GM19452 (cell line): ENCODE results near the gene NEDD4L.
"Not testable (repeated sequence)": the region's sequence is repeated elsewhere in the genome, so short reads cannot be mapped to it uniquely, and the experiment has no call there.

Experiments
- ATAC-seq: cut with Tn5 transposase; IDR thresholded peaks from one replicate; pipeline ENCODE4 v1.9.1; 2021; ENCODE audit not compliant: unreplicated experiment

Gene NEDD4L

DNA sequence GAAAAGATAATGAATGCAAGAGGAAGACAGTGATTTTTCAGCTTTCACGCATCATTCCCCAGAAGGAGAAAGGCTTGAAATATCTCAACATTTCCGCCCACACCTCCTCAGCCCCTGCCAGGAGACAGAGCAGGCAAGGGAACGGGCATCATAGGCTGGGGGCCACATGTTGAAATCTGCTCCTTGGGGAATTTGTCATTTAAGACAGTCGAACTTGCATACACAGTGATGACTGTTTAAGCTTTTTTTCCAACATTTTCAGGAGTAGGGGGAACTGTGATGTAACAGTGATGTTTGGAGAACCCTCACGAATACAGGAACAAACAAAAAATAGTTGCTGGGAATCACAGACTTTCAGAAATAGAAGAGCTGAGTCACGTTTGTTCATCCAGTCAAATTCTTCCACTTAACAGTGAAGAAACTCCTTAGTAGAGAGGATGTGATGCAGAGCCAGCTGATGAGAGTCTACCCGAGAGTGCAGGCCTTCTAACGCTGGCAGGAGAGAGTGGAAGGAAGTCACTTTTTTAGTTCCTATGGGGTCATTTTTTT is 318.1 kb downstream of the NEDD4L start:
- no peak for ATAC-seq

DNA sequence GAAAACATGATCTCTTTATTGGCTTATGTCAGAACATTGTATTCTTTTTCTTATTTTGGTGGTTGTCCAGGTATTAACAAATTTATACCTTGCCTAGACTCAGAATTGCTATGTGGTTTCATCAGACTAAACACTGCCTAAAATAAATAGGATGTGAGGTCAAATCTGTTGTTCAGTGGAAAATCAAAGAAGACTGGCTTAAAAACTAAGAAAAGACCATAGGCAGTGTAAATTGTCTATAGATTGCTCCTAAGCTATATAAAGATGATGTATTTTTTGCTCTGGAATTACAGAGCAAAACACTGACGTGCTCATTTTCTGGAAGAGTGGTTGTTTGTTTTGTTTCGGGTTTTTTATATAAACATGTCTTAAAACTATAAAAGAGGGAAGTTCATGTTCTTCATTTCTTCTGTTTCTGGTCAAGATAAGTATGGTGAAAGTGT is 318.8 kb downstream of the NEDD4L start:
- no peak for ATAC-seq

DNA sequence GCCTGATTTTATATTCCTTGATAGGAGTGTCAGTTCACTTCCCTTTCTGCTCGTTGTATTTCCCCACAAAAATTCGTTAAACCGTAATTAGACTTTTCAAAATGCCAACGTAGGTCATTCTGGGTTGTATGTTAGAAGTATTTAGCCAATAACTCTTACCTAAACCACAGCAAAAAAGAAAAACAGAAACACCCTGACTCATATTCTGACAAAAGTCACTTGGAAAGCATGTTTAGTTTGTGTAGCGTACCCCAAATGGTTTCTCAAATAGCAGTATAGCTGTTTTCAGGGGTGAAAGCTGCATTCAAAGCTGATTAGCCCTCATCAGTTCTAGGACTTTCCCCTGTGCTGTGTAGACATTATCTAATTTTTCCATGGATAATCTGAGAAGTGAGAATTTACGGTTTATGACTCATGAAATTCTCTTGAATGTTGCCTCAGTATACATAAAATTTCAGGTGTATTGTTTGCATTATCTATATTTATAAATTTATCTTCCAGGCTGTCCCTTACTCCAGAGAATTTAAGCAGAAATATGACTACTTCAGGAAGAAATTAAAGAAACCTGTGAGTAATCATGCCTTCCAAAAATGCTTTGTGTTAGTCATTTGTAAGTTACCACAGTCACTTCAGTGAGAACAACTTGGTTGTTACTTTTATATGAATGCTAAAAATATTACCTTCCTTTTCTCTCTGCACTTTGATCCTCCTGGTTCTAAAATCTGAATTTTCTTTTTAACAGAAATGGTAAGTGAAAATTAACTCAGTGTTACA is 319.9 kb downstream of the NEDD4L start:
- no peak for ATAC-seq

DNA sequence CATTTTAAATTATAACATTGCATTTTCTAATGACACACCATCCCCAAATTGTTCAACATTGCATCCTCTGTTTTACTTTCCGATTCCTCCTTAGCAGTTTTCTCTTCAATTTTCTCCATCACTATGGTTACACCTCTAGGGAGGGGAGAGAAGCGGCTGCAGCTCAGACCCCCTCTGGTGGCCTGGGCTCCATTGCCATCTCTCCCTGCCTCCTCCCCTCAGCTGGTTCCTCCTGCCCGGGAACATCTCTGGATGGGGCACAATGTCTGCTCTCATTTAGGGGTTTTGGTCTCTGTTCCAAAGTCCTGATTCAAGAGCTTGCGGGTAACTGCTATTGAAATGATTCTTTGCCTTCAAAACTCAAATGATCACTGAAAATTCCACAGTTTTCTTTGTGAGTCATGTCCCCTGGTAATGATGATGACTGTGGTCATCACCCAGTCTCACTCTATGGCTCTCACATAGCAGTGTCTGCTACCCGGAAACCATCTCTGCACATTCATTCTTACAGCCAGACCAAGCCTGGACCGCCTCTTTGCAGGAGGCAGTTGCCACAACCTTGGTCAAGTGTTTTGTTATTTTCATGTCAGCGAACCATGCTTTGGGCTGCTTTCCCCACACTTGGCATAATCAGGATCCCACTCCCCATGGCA is 321.0 kb downstream of the NEDD4L start:
- no peak for ATAC-seq

DNA sequence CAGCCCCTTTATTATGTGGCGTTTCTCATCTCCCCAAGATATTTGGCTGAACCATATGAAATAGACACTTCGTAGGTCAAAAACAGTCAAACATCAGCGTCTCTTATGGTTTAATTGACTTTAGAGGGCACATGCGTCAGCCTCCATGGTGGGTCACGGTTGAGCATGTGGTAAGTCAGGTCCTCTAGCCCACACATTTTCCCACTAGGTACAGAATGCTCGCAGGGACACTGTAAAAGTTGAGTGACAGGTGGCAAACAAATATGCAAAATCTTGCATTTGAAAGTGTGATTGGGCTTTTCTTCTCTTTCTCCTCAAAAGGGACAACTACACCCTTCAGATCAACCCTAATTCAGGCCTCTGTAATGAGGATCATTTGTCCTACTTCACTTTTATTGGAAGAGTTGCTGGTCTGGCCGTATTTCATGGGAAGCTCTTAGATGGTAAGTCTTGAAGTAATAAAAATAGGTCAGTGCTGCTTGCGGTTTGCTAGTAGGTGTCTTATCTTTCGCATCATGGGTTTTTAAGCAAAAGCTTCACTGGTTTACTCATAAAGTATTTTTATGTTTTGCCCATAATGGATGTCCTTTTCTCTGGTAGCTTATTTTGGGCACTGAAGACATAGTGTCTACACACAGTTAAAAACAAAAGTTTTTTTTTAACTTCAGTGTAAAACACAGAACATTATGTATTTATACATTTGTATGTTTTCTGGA is 323.6 kb downstream of the NEDD4L start:
- ATAC-seq = no peak

DNA sequence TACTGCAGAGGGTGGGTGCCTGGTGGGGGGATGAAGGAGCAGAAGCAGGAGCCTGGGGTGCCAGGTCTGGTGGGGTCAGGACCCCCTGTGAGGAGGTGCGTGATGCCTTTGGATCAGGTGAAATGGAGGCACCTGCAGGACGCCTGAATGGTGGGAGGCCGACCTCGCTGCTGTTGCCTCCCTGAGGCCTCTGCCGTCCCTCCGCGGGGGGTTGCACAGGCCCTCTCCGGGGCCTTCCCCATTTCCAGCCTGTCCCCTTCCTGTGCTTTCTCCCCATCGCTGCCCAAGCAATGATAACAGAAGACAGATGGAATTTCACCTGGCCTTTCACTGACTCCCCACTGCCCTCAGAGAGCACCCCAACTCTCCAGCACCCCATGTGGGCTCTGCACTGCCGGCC is 325.6 kb downstream of the NEDD4L start:
- no peak for ATAC-seq

DNA sequence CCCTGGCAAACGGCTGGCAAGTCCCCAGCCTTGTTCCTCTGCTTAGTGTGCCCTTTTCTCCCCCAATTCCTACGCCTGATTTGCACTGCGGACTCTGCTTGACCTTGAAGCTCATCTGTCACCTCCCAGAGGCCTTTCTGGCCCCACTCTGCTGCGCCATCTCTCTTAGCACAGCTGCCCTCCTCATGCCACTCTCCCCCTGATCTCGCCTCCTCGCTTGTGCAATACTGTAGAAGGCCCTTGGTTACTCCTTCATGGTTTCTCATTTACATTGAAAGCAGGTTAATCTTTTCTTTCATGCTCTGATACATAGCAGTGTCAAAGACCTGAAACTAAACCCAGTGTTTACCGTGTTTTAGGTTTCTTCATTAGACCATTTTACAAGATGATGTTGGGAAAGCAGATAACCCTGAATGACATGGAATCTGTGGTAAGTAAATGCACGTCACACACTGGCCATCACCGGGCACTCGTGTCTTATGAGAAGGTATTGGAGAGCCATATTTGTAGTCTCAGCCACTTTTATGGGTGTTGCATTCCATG is 326.1 kb downstream of the NEDD4L start:
- no peak for ATAC-seq

DNA sequence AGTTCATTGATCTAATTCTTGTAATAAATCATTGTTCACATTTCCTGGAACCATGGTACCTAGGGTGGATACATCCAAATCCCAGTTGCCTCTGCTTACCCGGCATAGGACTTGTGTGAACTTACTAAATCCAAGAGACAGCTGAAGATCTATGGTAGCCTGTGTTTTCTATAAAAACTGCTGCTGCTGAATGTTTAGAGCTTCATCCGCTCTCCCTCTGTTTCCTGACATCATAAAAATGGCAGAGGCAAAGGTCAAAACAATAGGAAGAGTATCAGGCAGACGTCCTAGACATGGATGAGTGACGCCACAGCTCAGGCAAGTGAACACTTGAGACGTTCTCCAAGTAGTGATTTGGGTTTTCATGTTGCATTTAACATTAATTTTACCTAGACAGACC is 326.6 kb downstream of the NEDD4L start:
- no peak for ATAC-seq

DNA sequence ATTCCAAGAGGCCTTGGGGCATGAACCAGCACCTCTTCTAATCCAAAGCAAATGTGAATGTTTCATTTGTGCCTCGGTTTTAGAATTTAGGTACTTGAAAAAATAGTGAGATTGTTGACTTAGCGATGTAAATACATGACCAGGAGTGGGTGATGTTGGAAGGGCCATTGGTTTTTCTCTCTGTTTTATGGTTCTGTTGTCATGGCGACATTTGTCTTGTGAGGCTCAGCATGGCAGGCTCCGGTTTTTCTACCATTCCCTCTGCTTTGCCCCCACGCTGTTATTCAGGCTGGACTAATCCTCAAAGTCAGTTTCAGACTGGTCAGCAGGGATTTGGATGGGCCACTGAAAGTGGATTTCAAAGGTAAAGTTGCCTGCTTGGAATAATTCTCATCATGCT is 329.5 kb downstream of the NEDD4L start:
- ATAC-seq = no peak

DNA sequence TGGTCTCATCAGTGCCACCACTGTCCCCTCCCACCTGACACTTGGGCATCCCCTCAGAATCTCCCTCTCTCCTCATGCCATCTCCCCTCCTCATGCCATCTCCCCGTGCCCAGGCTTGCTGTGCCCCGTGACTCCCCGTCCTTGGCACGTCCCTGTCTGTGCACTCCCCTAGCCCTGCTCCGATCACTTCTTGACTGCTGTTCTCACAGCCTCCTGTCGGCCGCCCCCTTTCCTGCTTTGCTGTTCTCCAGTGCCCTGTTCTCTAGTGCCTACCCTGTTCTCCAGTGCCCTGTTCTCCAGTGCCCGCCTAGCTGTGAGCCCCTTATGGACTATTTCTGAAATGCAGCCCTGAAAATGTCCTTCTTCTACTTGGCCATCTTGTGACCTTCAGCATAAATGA is 331.0 kb downstream of the NEDD4L start:
- ATAC-seq = no peak

DNA sequence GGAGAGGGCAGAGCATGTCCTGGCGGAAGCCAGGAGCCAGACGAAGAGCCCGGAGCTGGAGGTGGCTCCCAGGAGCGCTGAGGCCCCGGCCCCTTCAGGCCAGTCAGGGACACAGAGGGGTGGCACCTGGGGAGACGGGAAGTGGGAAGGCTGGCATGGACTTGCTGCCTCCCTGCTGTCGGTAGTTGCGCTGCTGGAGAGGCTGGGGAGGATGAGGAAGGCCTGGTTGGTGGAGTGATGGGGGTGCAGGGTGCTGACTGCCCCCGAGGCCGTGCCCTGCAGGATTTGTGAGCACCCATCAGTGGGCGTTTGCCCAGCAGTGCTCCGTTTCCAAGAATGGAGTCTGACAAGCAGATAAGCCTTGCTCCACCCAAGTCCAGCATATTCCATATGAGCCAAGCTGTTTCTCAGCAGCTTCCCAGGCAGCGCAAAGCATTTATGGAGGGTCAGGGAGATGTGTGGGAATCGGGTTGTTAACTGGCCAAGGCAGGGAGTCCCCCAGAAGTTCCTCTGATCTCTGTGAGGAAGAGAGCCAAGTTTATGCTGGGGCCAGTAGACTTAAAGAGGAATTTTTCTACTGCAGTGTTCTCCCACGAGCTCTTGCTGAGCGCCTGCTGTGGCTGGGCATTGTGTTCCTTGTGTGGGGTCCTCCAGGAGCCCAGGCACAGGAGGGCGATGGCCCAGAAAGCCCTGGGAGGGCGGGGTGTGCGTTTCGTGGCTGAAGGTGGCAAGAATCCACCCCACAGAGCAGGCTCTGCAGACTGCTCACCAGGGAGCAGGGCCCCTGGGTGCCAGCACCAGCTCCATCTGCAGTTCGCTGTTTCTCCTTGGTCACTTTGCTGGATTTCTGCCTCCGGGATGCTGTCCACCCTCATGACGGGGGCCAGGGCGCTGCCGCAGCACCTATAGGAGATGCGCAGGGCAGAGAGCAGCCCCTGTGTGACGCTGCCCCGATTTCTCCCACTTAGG is 334.7 kb downstream of the NEDD4L start:
- ATAC-seq = no peak

DNA sequence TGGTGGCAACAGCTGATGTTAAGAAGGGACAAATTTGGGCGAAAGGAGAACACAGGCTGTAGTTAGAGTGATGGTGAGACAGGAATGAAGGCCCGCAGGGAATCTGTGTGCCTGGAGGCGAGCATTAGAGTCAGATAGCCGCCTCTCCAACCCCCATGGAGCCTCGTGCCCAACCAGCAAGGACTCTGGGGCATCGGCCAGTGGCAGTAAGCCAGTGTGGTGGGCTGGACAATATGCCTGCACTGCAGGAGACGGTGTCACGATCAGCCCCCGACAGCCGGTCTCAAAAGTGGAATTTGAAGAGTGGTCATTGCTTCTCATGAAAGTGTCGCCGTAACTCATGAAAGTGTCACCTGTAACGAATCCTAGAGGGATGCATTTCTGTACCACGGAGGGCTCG is 335.4 kb downstream of the NEDD4L start:
- ATAC-seq = no peak

DNA sequence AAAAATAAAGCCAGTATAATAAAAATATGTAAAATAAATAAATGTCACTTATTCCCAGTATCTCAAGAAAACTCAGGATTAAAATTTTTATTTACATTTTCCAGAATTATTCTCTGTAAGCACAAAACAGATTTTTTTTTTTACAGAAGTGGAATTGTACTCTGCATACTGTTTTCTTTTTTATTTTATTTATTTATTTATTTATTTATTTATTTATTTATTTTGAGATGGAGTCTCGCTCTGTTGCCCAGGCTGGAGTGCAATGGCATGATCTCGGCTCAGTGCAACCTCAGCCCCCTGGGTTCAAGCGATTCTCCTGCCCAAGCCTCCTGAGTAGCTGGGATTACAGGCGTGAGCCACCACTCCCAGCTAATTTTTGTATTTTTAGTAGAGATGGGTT is 336.1 kb downstream of the NEDD4L start:
- not testable (repeated sequence) for ATAC-seq

DNA sequence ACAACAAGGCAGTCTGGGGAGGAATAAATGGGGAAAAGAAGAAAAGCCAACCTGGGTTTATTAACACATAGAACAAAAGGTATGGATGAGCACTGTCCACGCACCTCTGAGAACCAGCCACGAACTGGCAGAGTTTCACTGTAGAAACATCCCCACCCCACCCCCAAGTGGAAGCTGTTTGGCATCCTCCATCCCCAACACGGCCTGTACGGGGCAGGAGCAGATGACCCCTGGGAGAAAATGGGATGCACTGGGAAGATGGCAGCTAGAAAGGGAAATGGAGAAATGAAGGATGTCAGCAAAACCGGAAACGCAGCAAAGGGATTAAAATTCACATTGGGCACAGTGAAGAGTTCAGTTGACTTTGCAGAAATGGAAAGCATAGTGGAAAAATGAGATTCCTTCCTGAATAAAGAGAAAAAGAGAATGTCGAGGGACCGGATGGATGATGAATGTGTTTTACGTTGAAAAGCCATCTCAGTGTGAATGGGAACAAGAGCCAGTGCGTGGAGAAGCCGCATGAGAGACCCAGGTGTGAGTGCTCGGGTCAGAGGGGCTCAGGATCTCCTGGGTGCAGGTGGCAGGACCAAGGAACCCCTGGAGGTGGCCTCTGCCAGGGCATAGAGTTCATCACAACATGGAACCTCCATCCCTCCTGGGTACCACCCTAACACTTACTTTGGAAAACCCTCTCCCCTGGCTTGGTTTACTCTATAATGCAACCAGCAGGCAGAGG is 337.8 kb downstream of the NEDD4L start:
- ATAC-seq = no peak

DNA sequence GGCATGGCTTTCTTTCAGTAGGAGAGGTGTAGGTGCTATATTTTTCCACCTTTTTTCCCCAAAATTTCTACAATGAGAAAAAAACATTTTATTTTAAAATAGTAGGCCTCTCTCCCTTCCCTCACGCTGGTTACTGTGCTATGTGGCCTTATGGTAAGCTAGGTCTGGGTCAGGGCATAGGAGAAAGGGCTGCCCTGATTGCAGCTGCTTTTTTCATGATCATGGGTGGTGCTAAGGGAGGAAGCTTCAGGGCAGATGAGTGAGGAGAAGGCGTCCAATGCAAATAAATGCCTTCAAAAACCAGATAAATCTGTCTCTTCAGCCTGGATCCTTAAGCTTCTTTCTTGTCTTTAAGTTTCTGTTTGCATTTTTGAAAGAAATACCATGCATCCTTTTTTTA is 338.4 kb downstream of the NEDD4L start:
- no peak for ATAC-seq

DNA sequence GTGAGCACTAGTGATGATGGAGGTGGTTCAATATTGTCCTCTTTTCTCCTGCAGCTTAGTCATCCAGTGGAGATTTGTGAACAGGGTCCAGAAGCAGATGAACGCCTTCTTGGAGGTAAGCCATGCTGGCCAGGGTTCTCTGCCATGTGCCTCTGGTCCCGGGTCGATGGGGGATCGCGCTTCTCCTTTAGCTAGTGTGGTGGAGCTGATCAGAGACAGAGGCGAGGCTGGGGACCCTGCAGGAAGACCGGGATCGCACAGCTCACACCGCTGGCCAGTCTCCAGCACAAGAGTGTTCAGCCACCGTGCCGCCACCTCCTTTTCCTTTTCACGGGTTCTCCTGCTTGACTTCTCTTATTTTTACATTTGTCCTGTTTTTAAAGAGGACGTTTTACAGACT is 341.4 kb downstream of the NEDD4L start:
- no peak for ATAC-seq

DNA sequence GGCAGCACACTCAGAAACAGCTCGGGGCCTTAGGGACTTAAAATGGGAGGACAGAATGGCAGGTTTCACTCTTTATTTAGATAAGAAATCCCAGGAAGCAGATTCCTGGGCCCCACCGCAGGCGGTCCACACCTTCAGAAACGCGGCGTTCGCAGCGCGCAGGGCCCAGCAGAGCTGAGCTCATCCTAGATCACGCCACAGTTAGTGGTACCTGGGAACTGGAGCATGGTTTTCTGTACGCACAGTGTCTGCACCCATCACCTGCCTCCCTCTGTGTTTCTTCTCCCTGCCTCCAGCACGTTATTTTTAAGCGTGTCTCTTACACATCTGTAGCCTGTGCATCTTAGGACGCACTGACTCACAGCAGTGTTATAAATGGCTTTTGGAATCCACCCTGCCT is 342.8 kb downstream of the NEDD4L start:
- ATAC-seq = no peak

DNA sequence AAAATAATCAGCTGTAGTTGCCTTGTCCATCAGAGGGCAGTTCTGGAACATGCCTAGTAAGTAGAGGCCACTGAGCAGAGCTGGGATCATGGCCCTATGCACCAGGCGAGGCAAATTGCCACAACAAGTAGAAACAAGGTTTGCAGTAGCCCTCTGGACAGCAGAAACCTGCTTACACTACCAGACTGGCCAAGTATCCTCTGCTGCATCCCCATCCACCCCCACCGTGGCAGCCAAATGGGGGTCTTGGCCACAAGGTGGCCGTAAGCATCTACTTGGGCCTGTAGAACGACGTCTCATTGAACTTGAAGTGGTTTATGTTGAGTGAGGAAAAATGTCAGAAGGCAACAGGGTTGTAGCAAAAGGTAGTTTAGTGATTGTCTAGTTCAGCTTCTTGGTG is 343.7 kb downstream of the NEDD4L start:
- ATAC-seq = no peak

DNA sequence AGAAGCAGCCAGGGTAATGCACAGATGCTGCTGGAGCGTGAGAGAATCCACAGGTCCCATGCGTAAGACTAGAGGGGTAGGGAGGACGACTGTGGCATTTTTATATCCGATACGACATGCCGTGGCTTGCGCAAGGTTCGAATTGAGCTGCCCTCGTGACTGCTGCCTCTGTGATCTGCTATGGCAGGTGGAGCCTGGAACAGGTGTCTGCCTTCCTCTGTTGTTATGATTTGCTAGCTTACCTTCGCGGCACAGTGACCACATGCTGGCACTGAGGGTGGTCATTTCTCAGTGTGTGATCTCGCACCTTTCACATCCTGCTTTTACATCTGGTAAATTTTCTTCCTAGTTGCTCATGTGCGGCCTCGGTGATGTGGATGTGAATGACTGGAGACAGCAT is 344.7 kb downstream of the NEDD4L start:
- ATAC-seq = no peak

DNA sequence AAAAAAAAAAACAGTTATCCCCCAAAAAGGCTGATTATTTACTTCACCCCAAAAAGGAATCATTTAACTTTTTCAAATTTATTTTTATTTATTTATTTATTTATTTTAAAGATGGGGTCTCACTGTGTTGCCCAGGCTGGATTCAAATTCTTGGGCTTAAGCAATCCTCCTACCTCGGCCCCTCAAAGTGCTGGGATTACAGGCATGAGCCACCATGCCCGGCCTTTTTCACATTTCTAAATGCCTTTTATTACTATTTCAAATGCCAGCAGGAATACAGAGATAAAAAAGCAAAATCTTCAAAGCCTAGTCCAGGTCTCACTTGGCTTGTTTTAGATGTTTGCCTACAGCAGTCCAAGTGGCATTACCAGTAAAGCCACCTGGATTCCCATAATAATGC is 345.7 kb downstream of the NEDD4L start:
- no peak for ATAC-seq
